ENCODE results near the gene FASTK.

Gene FASTK, protein sequence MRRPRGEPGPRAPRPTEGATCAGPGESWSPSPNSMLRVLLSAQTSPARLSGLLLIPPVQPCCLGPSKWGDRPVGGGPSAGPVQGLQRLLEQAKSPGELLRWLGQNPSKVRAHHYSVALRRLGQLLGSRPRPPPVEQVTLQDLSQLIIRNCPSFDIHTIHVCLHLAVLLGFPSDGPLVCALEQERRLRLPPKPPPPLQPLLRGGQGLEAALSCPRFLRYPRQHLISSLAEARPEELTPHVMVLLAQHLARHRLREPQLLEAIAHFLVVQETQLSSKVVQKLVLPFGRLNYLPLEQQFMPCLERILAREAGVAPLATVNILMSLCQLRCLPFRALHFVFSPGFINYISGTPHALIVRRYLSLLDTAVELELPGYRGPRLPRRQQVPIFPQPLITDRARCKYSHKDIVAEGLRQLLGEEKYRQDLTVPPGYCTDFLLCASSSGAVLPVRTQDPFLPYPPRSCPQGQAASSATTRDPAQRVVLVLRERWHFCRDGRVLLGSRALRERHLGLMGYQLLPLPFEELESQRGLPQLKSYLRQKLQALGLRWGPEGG

DNA sequence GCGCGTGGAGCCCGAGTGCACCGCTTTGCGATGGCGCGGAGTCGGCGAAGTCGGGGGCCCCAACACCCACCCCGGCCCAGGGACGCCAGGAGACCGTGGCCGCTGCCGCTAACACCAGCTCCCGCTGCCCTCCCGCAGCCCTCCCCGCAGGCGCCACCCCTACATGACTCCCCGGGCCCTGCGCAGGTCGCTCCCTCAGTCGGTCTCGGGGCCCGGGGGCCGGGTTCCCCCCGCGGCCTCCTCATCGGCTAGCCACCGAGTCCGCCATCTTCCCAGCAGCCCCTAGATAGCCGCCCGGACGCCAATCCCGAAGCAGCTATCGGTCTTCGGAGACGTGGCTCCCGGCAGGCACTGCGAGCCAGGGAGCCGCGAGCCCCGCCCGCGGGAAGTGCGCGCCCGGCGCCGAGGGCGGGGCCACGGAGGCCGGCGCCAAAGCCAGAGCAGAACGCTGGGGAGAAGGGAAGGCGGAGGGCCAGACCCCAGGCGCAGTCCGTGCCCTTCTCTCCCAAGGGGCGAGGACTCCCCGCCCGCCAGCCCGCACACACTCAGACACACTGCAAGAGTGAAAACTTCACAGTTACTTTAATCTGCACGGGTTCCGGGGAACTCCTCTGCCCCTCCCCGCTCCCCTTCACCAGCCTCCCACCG lies at the start of gene FASTK:
FASTK (minus strand) TSS at position 288 of the 648 bp plus-strand sequence; CDS start at position 245, 43 bp downstream.
- DNase-seq (ENCODE audit: extremely low read depth in 1 of 2, low read depth in 1 of 2), result peak; percentile 80 to 83

DNA sequence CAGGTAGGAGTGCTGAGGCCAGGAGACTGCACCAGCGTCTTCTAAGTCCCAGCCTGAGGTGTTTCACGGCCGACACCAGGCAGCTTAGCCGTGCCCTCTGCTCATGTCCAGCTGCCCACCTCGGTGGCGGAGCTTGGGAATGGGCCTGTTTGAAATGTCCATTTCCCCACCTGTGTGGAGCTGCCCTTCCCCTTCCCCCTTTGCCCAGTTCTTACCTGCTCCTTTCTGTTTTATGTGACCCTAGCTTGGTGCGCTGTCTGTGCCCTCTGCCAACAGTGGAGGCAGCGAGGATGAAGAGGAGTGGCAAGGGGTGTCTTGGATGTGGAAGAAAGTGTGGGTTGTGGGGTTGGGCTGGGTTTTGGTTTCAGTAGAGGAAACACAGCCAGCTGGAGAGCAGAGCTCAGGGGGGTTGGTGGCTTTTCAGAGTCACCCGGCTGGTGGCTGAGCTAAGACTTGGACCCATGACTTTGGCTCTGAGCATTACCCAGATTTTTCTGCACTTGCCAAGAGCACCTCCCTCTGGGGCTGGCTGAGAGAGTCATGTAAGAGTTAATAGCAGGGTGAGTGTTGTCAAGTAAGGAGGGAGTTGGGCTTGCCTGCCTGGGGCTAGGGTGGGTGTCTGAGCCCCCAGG lies 49.5 kb upstream of the FASTK start:
- DNase-seq (ENCODE audit: extremely low read depth in 1 of 2, low read depth in 1 of 2), result no peak

DNA sequence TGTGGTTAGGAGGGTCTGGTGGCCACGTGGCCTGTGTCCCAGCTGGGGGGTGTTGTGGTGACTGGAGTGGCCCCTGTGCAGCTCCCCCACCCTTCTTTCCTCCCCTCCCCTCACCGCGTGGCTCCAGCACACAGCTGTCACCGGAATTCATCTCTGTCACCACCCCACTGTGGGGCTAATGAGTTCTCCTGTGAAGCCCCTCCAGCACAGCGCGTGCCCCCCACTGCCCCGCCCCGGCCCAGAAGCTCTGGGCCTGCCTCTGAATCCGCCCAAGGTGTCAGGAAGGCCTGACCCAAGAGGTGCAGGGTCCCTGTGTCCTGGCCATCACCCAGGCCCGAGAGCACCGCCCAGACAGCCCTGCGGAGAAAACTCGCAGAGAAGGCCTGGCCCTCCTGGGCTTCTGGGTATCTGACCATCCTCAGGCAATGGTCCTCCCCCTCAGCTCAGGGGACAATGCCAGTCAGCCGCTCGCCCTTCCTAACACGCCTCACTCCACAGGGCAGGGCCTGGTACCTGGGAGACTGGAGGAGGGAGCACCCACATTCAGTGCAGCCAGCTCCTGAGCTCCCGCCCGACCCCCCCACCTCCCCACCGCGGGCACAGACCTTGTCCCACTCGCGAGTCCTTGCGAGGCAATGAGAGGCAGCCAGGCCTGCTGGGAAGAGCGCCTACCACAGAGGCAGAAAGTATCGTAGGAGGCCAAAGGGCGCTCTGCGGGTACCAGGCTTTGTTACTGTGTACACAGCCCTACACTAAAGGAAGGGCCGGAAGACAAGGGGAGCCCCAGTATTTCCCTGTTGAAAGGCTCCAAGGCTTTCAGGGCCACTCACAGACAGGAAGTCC lies 48.7 kb upstream of the FASTK start:
- DNase-seq (ENCODE audit: extremely low read depth in 1 of 2, low read depth in 1 of 2), result no peak

DNA sequence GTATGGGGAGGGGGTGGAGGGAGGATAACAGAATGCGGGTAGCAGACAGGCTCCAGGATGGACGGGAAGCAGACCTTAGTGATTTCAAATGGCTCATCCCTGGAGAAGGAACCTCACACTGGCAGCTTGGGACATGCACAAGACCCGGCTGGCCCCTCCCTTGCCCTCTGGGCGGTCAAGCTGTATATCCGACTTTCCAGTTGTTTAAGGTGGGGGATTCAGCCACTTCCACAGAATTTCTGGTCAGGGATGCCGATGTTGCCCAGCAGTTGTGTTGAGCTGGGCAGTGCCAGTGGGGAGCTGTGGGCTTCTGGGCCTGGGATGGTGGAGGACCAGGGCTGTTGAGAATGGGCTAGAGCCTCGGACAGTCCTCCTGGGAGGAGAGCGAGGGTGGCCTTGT lies 48.1 kb upstream of the FASTK start:
- no peak for DNase-seq (ENCODE audit: extremely low read depth in 1 of 2, low read depth in 1 of 2)

DNA sequence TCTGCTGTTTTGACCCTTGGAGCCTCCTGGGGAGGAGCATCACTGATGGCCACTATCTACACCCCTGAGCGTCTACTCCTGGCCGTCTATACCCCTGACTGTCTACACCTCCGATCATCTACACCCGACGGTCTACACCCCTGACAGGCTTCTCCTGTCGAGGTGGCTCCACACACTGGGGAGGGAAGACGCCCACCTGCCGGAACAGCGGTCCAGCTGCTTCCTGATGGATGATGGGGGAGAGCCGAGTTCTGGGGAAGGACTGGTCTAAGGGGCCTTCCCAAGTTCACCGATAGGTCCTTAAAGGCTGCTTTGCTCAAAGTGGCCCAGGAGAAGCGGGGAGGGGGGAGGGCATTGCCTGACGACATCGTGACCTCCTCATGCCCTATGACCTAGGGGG lies 47.5 kb upstream of the FASTK start:
- no peak for DNase-seq (ENCODE audit: extremely low read depth in 1 of 2, low read depth in 1 of 2)

DNA sequence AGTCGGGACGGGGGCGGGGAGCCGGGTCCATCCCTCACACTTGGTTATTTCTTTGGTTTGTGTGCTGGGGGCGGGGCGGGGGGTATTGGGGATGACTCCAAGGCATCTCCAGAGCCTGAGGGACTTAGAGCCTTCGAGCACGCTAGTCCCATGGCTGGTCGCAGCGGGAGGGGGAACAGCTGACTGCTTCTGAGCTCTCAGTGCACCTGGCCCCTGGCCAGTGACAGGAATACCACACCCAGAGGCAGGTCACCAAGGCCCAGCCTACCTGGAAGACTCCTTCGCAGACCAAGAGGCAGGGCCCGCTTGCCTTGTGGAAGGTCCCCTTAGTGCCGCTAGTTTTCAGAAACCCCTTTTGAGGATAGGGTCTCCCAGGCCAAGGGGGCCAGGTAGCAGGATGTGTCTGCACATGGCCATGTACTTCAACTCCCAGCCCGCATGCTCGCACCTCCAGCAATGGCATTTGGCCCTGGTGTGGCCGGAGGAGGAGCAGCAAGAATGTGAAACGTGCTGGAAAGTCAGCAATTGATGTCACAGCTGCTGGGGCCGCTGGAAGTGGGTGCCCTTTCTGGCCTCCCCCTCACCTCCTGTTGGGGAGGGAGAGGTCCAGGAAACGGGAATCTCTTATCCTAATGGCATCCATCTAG lies 46.0 kb upstream of the FASTK start:
- no peak for DNase-seq (ENCODE audit: extremely low read depth in 1 of 2, low read depth in 1 of 2)

DNA sequence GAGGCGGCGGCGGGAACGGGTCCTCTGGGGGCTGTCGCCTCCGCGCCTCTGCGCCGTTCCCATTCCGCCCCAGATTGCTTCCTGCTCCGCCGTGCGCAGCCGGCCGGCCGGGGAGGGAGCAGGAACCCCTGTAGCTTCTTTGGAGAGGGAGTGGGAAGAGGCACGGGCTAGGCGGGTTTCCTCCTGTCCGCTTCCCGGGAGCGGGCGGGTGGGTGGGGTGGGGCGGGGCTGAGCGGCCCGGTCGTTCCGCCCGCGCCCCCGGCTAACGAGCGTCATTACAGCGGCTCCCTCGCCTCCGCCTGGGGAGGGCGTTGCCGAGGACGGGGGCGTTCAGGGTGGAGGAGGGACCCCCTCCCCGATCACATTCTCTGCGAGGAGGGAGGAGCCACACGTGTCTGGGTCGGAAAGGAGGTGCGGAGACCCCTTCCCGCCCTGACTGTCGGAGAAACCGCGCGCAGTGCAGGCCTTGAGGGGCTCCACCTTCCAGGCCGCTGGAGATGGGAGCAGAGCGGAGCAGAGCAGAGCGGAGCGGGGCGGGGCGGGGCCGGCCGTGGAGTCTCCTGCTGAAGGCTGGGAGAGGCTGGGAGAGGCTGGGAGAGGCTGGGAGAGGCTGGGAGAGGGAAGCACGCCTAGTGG lies 45.4 kb upstream of the FASTK start:
- no peak for DNase-seq (ENCODE audit: extremely low read depth in 1 of 2, low read depth in 1 of 2)

DNA sequence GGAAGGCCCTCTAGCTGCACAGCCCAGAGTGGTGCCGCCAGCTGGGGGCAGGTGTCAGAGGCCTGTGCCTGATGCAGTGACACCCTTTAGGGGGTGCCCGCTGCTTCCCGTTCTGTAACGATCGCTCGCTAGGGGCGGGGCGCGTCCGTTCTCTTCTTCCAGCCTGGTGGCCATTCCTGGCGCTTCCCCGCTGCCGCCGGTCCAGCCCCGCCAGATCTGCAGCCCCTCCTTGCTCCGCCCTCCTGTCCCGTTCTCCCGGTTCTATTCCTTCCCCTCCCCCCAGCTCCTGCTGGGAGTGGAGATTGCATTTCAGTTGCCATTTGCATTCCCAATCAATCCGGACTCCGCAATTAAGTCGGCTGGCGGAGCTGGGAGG lies 44.8 kb upstream of the FASTK start:
- no peak for DNase-seq (ENCODE audit: extremely low read depth in 1 of 2, low read depth in 1 of 2)

DNA sequence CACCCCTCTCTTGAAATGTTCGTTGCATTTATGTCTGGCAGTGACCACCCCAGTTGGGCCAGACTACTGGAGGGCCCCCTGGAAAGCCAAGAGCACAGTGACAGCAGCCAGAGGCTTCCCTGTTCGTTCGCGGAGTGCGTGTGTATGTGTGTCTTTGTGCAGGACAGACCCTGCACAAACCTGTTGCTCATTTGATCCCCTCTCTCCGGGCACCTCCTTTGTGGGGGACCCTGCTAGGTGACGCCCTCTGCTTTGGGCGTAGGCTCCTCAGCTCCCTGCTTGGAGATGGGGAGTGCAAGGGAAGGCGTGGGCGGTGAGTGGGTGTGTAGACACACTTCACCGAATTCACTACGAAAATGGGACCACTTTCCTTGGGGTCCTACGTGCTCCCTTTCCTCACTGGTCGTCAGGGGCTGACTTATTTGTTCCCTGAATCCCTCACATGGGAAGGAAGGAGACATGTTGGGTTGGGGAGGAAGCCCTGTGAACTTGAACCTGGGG lies 44.3 kb upstream of the FASTK start:
- DNase-seq (ENCODE audit: extremely low read depth in 1 of 2, low read depth in 1 of 2), result no peak

DNA sequence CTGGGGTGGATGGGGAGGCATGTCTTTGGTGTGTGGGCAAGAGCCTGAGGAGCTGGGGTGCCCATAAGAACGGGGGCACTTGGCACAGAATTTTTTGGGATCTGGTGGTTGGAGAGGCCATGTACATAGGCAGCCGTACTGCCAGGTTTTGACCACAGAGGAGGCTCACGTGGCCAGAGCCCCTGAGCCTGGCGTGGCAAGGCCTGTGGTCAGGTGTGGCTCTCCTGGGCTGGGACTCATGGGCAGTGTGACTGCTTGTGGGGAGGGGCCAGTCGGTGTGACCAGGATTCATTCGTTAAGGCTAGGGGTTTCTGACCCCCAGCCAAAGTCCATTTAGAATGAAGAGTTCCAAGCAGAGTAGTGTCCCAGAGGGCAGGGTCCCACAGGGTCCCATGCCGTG lies 43.9 kb upstream of the FASTK start:
- no peak for DNase-seq (ENCODE audit: extremely low read depth in 1 of 2, low read depth in 1 of 2)

DNA sequence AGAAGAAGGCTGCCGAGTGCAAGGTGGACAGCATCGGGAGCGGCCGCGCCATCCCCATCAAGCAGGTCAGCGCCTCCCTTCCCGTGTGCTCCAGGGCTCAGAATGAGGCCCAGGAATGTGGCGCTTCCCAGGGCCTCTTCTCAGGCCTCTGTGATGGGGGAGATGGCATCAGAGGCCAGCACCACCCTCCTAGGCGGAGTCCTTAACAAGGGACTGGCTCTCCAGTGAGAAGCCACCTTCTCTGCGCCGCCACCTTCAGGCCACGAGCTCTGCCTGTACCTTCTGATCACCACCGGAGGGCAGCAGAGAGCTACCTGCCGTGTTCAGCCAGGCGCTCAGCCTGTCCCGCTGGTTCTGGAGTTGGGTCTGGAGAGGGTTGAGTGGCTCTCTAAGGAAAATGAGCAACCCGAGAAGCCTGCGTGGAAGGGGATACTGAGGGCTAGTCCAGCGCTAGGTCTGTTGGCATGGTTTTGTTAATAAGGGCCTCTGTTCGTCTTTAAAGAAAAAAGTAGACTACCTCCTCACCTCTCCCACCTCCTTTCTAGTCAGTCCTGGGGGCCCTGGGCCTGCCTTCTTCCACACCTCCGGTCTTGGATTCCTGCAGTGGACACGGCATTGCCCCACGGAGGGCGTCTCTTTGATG lies 43.3 kb upstream of the FASTK start:
- peak; percentile 50 to 59 for DNase-seq (ENCODE audit: extremely low read depth in 1 of 2, low read depth in 1 of 2)

DNA sequence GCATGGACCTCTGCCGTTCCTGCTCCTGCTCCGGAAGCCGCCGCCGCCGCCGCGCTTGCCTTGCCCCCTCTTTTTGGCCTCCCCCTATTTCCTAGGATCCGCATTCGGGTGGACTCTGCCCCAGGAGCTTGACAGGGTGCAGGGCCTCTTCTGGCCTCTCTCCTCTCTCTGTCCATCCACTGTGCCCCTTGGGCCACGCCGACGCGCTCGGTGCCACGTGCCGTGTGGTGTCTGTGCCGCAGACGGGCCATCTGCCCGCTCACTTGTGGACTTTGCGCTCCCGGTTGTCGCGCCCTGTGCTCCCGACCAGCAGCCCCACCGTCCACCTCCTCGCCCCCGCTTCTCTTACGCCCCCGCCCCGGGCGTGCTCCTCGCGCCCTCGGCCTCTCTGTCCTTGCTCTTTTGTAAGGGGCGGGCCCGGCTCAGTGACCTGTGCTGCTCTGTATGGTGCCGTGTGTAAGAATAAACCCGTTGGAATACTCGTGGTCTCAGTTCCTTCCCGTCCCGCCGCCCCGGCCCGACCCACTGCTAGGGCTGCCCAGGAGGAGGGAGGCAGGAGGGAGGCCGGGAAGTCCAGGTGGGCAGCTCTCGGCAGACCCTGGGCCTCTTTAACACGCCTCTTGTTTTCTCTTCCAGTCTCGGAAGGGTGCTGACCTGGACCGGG lies 42.7 kb upstream of the FASTK start:
- no peak for DNase-seq (ENCODE audit: extremely low read depth in 1 of 2, low read depth in 1 of 2)

DNA sequence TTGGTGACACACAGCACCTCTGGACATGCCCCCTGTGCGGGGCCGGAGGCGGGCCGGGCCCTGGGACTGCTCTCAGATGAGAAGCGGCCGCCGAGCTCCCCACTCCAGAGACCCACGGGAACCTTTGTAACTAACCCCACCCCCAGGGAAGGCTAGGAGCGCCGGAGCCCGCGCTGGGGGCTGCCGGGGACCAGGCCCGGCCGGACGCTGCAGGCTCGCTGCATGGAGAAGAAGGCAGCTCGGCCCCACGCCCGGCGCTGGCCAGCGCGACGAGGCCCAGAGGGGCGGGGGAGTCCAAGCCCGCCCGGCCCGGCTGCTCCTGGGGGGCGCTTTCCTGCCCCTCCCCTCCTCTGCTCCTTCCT lies 42.2 kb upstream of the FASTK start:
- DNase-seq (ENCODE audit: extremely low read depth in 1 of 2, low read depth in 1 of 2), result no peak

DNA sequence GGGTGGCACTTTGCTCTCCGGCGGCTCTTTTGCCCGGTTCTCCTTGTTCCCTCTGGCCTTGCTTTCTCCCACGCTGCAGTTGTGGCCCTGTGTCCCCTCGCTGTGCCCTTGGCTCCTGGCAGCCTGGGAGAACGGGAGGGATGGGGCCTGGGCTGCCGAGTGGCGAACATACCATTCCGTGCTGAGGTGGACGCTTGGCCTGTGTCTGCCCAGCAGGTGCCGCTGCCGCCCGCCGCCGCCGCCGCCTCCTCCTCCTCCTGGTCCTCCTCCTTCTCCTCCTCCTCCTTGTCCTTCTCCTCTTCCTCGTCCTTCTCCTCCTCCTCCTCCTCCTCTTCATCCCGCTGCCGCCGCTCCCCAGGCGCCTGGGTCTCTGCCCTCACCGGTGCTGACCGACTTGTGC lies 41.7 kb upstream of the FASTK start:
- no peak for DNase-seq (ENCODE audit: extremely low read depth in 1 of 2, low read depth in 1 of 2)

DNA sequence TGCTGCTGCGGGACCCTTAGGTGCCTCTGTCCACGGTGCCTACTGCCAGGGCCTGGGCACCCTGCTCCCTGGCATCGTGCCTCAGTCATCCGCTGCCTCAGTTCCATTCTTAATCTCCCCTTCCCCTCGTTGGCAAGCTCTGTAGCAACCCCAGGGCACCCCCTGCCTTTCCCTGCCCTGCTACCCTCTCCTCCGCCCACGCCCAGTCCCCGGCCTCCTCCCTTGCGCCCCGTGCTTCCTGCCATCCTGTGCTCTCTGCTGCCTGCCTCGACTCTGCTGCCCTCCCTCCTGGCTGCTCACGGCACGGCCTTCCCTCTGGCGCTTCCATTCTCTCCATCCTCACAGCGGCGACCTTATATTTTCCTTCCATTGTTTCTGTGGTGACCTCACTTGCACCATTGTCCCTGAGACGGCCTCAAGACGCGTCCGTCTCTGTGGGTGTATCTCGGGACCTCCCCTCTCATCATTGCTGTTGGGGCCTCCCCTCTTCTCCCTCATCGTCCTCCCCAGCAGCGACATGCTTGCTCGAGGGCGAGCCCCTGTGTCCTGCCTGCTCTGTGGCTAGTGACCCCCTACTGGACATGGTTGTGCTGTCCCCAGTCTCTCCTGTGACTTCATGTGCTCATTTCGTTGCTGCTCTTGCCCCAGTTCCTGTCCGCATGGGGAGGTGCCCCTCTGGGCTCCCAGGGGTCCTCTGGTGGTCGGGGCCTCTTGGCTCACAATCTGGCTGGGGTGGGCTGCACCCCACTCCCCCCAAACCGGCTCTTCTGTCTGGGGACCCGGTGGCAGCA lies 41.0 kb upstream of the FASTK start:
- no peak for DNase-seq (ENCODE audit: extremely low read depth in 1 of 2, low read depth in 1 of 2)

DNA sequence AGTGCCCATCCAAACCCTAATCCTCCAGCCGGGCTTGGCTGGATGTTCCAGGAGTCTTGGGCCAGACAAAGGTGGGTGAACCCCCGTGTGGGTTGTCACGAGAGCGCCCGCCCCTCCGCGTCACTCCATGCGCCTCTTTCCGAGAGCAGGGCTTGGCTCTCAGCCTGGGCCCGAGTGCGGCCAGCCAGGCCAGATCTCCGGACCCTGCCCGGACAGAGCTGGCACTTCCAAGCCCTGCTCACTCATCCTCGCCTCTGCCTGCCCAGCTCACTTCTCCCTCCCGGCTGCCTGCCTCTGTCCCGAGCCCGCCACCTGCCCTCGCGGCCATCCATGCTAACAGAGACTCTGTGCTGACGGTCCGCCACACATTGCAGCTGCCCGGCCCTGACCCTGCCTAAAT lies 40.3 kb upstream of the FASTK start:
- no peak for DNase-seq (ENCODE audit: extremely low read depth in 1 of 2, low read depth in 1 of 2)

DNA sequence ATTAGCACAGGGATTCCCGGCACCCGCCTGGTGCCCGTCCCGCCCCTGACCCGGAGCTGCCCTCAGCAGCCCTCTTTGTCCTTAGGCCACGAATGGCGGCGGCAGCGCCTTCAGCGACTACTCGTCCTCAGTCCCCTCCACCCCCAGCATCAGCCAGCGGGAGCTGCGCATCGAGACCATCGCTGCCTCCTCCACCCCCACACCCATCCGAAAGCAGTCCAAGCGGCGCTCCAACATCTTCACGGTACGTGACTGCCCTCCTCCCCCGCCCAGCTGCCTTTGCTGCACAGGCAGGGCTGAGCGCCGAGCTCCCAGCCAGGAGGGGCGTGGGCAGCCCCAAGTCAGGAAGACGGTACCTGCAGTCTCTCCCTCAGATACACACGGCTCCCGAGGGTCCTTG lies 39.3 kb upstream of the FASTK start:
- no peak for DNase-seq (ENCODE audit: extremely low read depth in 1 of 2, low read depth in 1 of 2)

DNA sequence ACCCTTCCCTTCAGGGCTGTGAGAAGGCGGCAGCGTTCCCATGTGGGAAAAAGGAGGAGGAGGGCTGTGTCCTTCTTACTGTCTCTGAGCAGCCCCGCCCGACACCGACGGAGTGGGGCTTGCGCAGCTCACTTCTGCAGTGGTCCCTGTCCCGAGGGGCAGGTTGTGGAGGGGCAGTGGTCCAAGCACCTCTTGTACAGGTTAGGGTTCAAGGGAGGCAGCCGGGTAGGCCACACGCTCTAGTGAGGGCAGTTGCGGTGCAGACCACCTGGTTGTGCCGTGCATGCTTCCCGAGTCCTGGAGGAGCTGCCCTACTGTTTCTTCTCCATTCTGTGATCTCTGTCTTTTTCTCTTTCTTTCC lies 38.4 kb upstream of the FASTK start:
- DNase-seq (ENCODE audit: extremely low read depth in 1 of 2, low read depth in 1 of 2), result no peak

Measured in stimulated activated CD8-positive, alpha-beta memory T cell treated with anti-CD3 and anti-CD28 coated beads, Interleukin-7, amount 100 ng/mL, for 48 hours (primary cell).